K562 (cell line): ENCODE measurements around the gene FAAH. TPM values are rescaled to one million over a fixed set of nuclear protein-coding genes. Genes with fewer than 3 reads are reported as not detected.

Source experiments
- ATAC-seq: fragments of 200-7000 bp; cut with Tn5 transposase; 3 replicates; pipeline ENCODE4 v1.9.1; 2020; ENCODE audit warnings: moderate library complexity
- BruUV-seq: library from RNA; stranded (reverse); fragments of 400-500 nt; replicated peaks from 2 replicates; lab custom pipeline; 2021; lab: Mats Ljungman, UMichigan
- CTCF ChIA-PET: fragments of 300-600 bp; formaldehyde crosslinking; extraction: SDS; loops from one replicate; lab custom pipeline; 2021; ENCODE audit warnings: low intra/inter-chr PET ratio; lab: Yijun Ruan, JAX
- POLR2A ChIA-PET: fragments of 300-600, 350-650 bp; sonication (Branson Sonifier 250); formaldehyde crosslinking; extraction: SDS; loops from one replicate; lab custom pipeline; 2021; ENCODE audit warnings: antibody characterized with exemption, inconsistent platforms; lab: Yijun Ruan, JAX
- DNase-seq, 4 experiments: peaks; one replicate each; pipeline versions ENCODE4 v3.0.0 to v3.0.0-alpha.2; 2011 to 2018; ENCODE audit warnings: low spot score in 3 of 4, mixed read lengths in 3 of 4; ENCODE audit errors: extremely low read depth in 1 of 4
- FAIRE-seq: peaks from 2 replicates; lab custom pipeline; 2011; peaks lifted over from hg19 to GRCh38; lab: Jason Lieb, UNC
- H2AFZ ChIP-seq: 2 replicates; pipeline ENCODE4 v1.6.0; 2011; ENCODE audit warnings: low read depth, low read length, control low read depth, inconsistent platforms
- H3K27ac ChIP-seq: fragments of 200-600 bp; 3 replicates; pipeline ENCODE4 v1.8.0; 2011; ENCODE audit warnings: low read depth, mild to moderate bottlenecking, control low read depth, inconsistent platforms, low read length, moderate library complexity, mixed read lengths; ENCODE audit errors: extremely low read depth
- H3K27me3 ChIP-seq, 2 experiments: fragments of 300-600 bp in 1 of 2; 2 replicates in 1 of 2; 3 replicates in 1 of 2; pipeline versions ENCODE4 v1.6.0 to v1.8.0; 2011; ENCODE audit warnings: inconsistent platforms in 2 of 2, low read length in 2 of 2, mild to moderate bottlenecking in 1 of 2, mixed read lengths in 1 of 2, moderate library complexity in 1 of 2; ENCODE audit not compliant: control insufficient read depth in 2 of 2, insufficient read depth in 2 of 2
- H3K36me3 ChIP-seq: fragments of 300-600 bp; 3 replicates; pipeline ENCODE4 v1.8.0; 2011; ENCODE audit warnings: mild to moderate bottlenecking, low read length, inconsistent platforms; ENCODE audit not compliant: control insufficient read depth, insufficient read depth
- H3K4me1 ChIP-seq, 2 experiments: fragments of 200-600 bp in 1 of 2; replicated peaks in 1 of 2; 2 replicates in 1 of 2; 3 replicates in 1 of 2; pipeline versions ENCODE4 v1.5.1 to v1.8.0; 2011; ENCODE audit warnings: inconsistent platforms in 2 of 2, low read length in 2 of 2, mild to moderate bottlenecking in 1 of 2, mixed read lengths in 1 of 2, moderate library complexity in 1 of 2; ENCODE audit not compliant: control insufficient read depth in 2 of 2, insufficient read depth in 2 of 2
- H3K4me2 ChIP-seq: 2 replicates; pipeline ENCODE4 v1.6.1; 2011; ENCODE audit warnings: low read length, control low read depth, inconsistent platforms, mixed read lengths; ENCODE audit not compliant: insufficient read depth
- H3K4me3 ChIP-seq: fragments of 200-600 bp; sonication (generic), shearing (Covaris generic); 2 replicates; pipeline ENCODE4 v1.5.1; 2016; ENCODE audit warnings: control low read depth, inconsistent platforms
- H3K79me2 ChIP-seq: fragments of 200-600 bp; 3 replicates; pipeline ENCODE4 v1.8.0; 2011; ENCODE audit warnings: low read length, inconsistent platforms; ENCODE audit not compliant: control insufficient read depth, insufficient read depth
- H3K9ac ChIP-seq, 2 experiments: 2 replicates each; pipeline versions ENCODE4 v1.6.0 to v1.6.1; 2011; ENCODE audit warnings: low read depth in 2 of 2, low read length in 2 of 2, control low read depth in 1 of 2, inconsistent platforms in 1 of 2, mild to moderate bottlenecking in 1 of 2, mixed read lengths in 1 of 2; ENCODE audit not compliant: insufficient read depth in 1 of 2
- H3K9me1 ChIP-seq: one replicate; pipeline ENCODE4 v1.6.0; 2011; ENCODE audit warnings: inconsistent platforms, mild to moderate bottlenecking, low read length, moderate library complexity; ENCODE audit not compliant: control insufficient read depth, insufficient read depth
- H3K9me3 ChIP-seq: replicated peaks from 2 replicates; pipeline ENCODE4 v1.5.1; 2011; ENCODE audit warnings: low read depth, low read length, inconsistent platforms; ENCODE audit not compliant: control insufficient read depth, insufficient read depth
- H4K20me1 ChIP-seq: replicated peaks from 2 replicates; pipeline ENCODE4 v1.6.1; 2011; ENCODE audit warnings: low read length, inconsistent platforms, mixed read lengths; ENCODE audit not compliant: control insufficient read depth, insufficient read depth
- AFF1 ChIP-seq, 2 experiments: fragments of 450-650 bp; IDR thresholded peaks; 2 replicates each; pipeline ENCODE4 v1.6.1; 2018; ENCODE audit warnings: mild to moderate bottlenecking in 2 of 2, low read depth in 1 of 2; ENCODE audit not compliant: partially characterized antibody in 2 of 2
- BHLHE40 ChIP-seq: IDR thresholded peaks from 2 replicates; pipeline ENCODE4 v1.6.1; 2011; ENCODE audit warnings: low read length, improper control_type of control experiment
- DLX4 ChIP-seq: fragments of 250-450 bp; sonication (Bioruptor Pico); IDR thresholded peaks from 2 replicates; pipeline ENCODE4 v1.6.1; 2021; ENCODE audit warnings: mild to moderate bottlenecking
- JUN ChIP-seq, 2 experiments: sonication (generic) in 1 of 2; formaldehyde crosslinking in 1 of 2; IDR thresholded peaks; 2 replicates each; pipeline versions ENCODE4 v1.6.1 to v1.8.0; 2012 to 2022; ENCODE audit warnings: borderline replicate concordance in 2 of 2, mild to moderate bottlenecking in 2 of 2, improper control_type of control experiment in 1 of 2, low read depth in 1 of 2, low read length in 1 of 2, missing genetic modification reagents in 1 of 2
- POU5F1 ChIP-seq: fragments of 150-350 bp; IDR thresholded peaks from 2 replicates; pipeline ENCODE4 v1.6.1; 2014; ENCODE audit warnings: borderline replicate concordance, low read length, low read depth, mild to moderate bottlenecking; ENCODE audit not compliant: partially characterized antibody
- SMC3 ChIP-seq: conservative IDR thresholded peaks from 2 replicates; pipeline ENCODE4 v1.6.1; 2011; ENCODE audit warnings: low read depth, low read length, improper control_type of control experiment; ENCODE audit not compliant: insufficient read depth
- ZBED1 ChIP-seq: IDR thresholded peaks from 2 replicates; pipeline ENCODE4 v1.6.1; 2014
- ZNF551 ChIP-seq: fragments of 250-450 bp; sonication (Bioruptor Pico); IDR thresholded peaks from 2 replicates; pipeline ENCODE4 v1.5.0; 2021; ENCODE audit warnings: mild to moderate bottlenecking, moderate library complexity
- ZNF639 ChIP-seq, 2 experiments: fragments of 200-800 bp in 1 of 2; sonication (Bioruptor generic) in 1 of 2; sonication (generic) in 1 of 2; formaldehyde crosslinking in 1 of 2; IDR thresholded peaks in 1 of 2; conservative IDR thresholded peaks in 1 of 2; 2 replicates each; pipeline versions ENCODE4 v1.5.0 to v1.6.1; 2016 to 2020; ENCODE audit warnings: missing compliant biosample characterization in 1 of 2, missing genetic modification characterization in 1 of 2, missing genetic modification reagents in 1 of 2
- WGBS: fragments of 100-300 bp; shearing (Covaris generic); methylation state at CpG from one replicate; pipeline ENCODE4 v1.1.6; 2016; ENCODE audit warnings: low coverage, mixed read lengths; ENCODE audit not compliant: insufficient coverage; ENCODE audit errors: missing lambda C conversion rate; 5-methylcytosine and 5-hydroxymethylcytosine counted together
- in situ Hi-C: fragments of 300-500 bp; cut with MboI; formaldehyde crosslinking; loops from 4 replicates; pipeline ENCODE4 v1.15.0; 2018; ENCODE audit warnings: inconsistent platforms, mixed read lengths
- intact Hi-C: fragments of 100-400 bp; cut with micrococcal nuclease; formaldehyde crosslinking; loops from 2 replicates; pipeline ENCODE4 v1.14.2; 2022
- polyA plus RNA-seq, 8 experiments: library from polyadenylated mRNA; depleted of rRNA in 4 of 8; stranded (reverse) in 5 of 8; unstranded in 3 of 8; fragments of >200 nt; fragmentation: Nextera tagmentation in 2 of 8; fragmentation: Illumina TruSeq in 1 of 8; extraction: Ambion mirVana in 2 of 8; extraction: Trizol in 1 of 8; gene quantifications; 2 replicates each; pipeline versions ENCODE4 v1.2.1 to v1.2.3, GENCODE V29; 2011 to 2014; ENCODE audit warnings: inconsistent platforms in 1 of 8, missing spikeins in 1 of 8
- total RNA-seq, 7 experiments: library from RNA; depleted of rRNA in 6 of 7; stranded (reverse); fragments of >200 nt in 6 of 7; fragmentation: Illumina TruSeq in 2 of 7; extraction: Trizol in 2 of 7; gene quantifications; 2 replicates each; pipeline versions ENCODE4 v1.2.1 to v1.2.3, GENCODE V29; 2011 to 2021; ENCODE audit warnings: low replicate concordance in 1 of 7

The FAAH gene
- total and polyA plus RNA-seq, 9 of the 15 experiments (the other 6 are each of a cell fraction or from before 2014, with no cell fraction given): 0.06 to 1.1 (median 0.32) TPM

- TF ChIP-seq DLX4 (CRISPR knock-in tag): no peak
Observed at GRCh38 chr1:46411601-46412341, 17.7 kb downstream of the FAAH start (continued).

- intact Hi-C loops: no loop called here
- WGBS: 39% methylated on average over 13 of the region's 13 CpGs
- ChIA-PET CTCF (no interaction called here), POLR2A (interaction anchor here (0.6 to 1.8 kb wide), 4 partner anchors 9 to 110 kb away, joined by 3 to 5 read pairs (median 4); no protein-coding TSS in a partner anchor)
- H4K20me1 ChIP-seq: no peaks in the 10 kb centered on the region
- no peaks in the 10 kb centered on the region for H3K9me3 ChIP-seq
- ATAC-seq (peak; percentile 3; the same call in 1 of the 3 replicates), DNase-seq (no peak), FAIRE-seq (no peak)
- peaks cover 0 to 39% of the 10 kb centered on the region in 2 experiments; a peak in 4 of 5 replicates for H3K4me1 ChIP-seq
- no peaks in the 10 kb centered on the region for H3K36me3 ChIP-seq
- H3K4me3 ChIP-seq: no peak overlapping the region
- no TSS peak for BruUV-seq
- H3K9ac ChIP-seq: peak overlapping the region in 1 of 2 experiments; percentile 83; a peak in 1 of 4 replicates
- H3K9me1 ChIP-seq: peaks cover 5% of the 10 kb centered on the region
- no peak overlapping the region for H3K27ac ChIP-seq
- H2AFZ ChIP-seq: no peak overlapping the region; the same call in 1 of the 2 replicates
- H3K27me3 ChIP-seq: no peaks in the 10 kb centered on the region
- in situ Hi-C loops: no loop called here
- no peaks in the 10 kb centered on the region for H3K79me2 ChIP-seq
- H3K4me2 ChIP-seq: no peak overlapping the region
- TF ChIP-seq AFF1 (IDR thresholded peaks at IDR 0.05; ENCODE audit: low read depth in 1 of 2, partially characterized antibody in 2 of 2) (no peak), BHLHE40 (no peak), JUN (IDR thresholded peaks at IDR 0.05; ENCODE audit: borderline replicate concordance, low read depth, low read length) (no peak), JUN (CRISPR knock-in tag; IDR thresholded peaks at IDR 0.05; ENCODE audit: borderline replicate concordance) (no peak), ZBED1 (no peak), ZNF551 (CRISPR knock-in tag) (no peak), POU5F1 (no peak), SMC3 (no peak), ZNF639 (CRISPR knock-in tag; conservative IDR thresholded peaks at IDR 0.05 in 1 of 2, IDR thresholded peaks at IDR 0.05 in 1 of 2) (no peak)
Observed at GRCh38 chr1:46412893-46413595, 18.9 kb downstream of the FAAH start.
